Keratinocyte (primary cell): Measurements from ENCODE around the gene CDKN2D. TPM values are rescaled to one million over a fixed set of nuclear protein-coding genes. Genes with fewer than 3 reads are reported as not detected.

Experiments
- DNase-seq: peaks from one replicate; pipeline ENCODE4 v3.0.0-alpha.2; 2011; ENCODE audit warnings: low read depth, missing footprints, low spot score
- FAIRE-seq: peaks from 2 replicates; lab custom pipeline; 2011; peaks lifted over from hg19 to GRCh38; lab: Jason Lieb, UNC
- H2AFZ ChIP-seq: 2 replicates; pipeline ENCODE4 v1.6.0; 2012; ENCODE audit warnings: low read length, control low read depth, inconsistent platforms; ENCODE audit not compliant: control insufficient read depth
- H3K27ac ChIP-seq: 2 replicates; pipeline ENCODE4 v1.5.1; 2011; ENCODE audit warnings: low read length; ENCODE audit not compliant: control insufficient read depth, insufficient read depth
- H3K27me3 ChIP-seq: 3 replicates; pipeline ENCODE4 v1.6.0; 2011; ENCODE audit warnings: low read length; ENCODE audit not compliant: control insufficient read depth, insufficient read depth; ENCODE audit errors: extremely low read depth
- H3K36me3 ChIP-seq, 2 experiments: 2 replicates in 1 of 2; 3 replicates in 1 of 2; pipeline ENCODE4 v1.5.1; 2011; ENCODE audit warnings: low read length in 2 of 2, mild to moderate bottlenecking in 1 of 2; ENCODE audit not compliant: control insufficient read depth in 2 of 2, insufficient read depth in 2 of 2; ENCODE audit errors: extremely low read depth in 1 of 2
- H3K4me1 ChIP-seq: 3 replicates; pipeline ENCODE4 v1.5.1; 2011; ENCODE audit warnings: low read length; ENCODE audit not compliant: control insufficient read depth, insufficient read depth; ENCODE audit errors: extremely low read depth
- H3K4me2 ChIP-seq: 3 replicates; pipeline ENCODE4 v1.6.0; 2011; ENCODE audit warnings: low read depth, low read length; ENCODE audit not compliant: control insufficient read depth, insufficient read depth; ENCODE audit errors: extremely low read depth
- H3K4me3 ChIP-seq, 3 experiments: fragments of 200-600 bp in 1 of 3; sonication (generic) in 1 of 3; 2 replicates in 2 of 3; 3 replicates in 1 of 3; pipeline ENCODE4 v1.5.1; 2011 to 2016; ENCODE audit warnings: low read length in 3 of 3, mild to moderate bottlenecking in 3 of 3, control low read depth in 2 of 3, inconsistent platforms in 1 of 3, low read depth in 1 of 3, mixed read lengths in 1 of 3, mixed run types in 1 of 3, moderate library complexity in 1 of 3; ENCODE audit not compliant: control insufficient read depth in 2 of 3, insufficient read depth in 2 of 3; ENCODE audit errors: extremely low read depth in 1 of 3
- H3K79me2 ChIP-seq: 2 replicates; pipeline ENCODE4 v1.6.0; 2012; ENCODE audit warnings: low read length; ENCODE audit not compliant: control insufficient read depth, insufficient read depth
- H3K9ac ChIP-seq: 3 replicates; pipeline ENCODE4 v1.6.0; 2011; ENCODE audit warnings: low read length; ENCODE audit not compliant: control insufficient read depth, insufficient read depth; ENCODE audit errors: extremely low read depth
- H3K9me1 ChIP-seq: 3 replicates; pipeline ENCODE4 v1.6.0; 2011; ENCODE audit warnings: low read length; ENCODE audit not compliant: control insufficient read depth, insufficient read depth; ENCODE audit errors: extremely low read depth
- H3K9me3 ChIP-seq: 2 replicates; pipeline ENCODE4 v1.5.1; 2012; ENCODE audit warnings: low read depth, low read length; ENCODE audit not compliant: control insufficient read depth
- H4K20me1 ChIP-seq: 3 replicates; pipeline ENCODE4 v1.6.0; 2011; ENCODE audit warnings: low read length; ENCODE audit not compliant: control insufficient read depth, insufficient read depth; ENCODE audit errors: extremely low read depth
- CTCF ChIP-seq, 3 experiments: IDR thresholded peaks in 1 of 3; conservative IDR thresholded peaks in 1 of 3; optimal IDR thresholded peaks in 1 of 3; 2 replicates in 2 of 3; 3 replicates in 1 of 3; pipeline versions ENCODE3 to v1.5.1; 2011; ENCODE audit warnings: low read length in 3 of 3, mild to moderate bottlenecking in 3 of 3, moderate library complexity in 2 of 3, control low read depth in 1 of 3, inconsistent platforms in 1 of 3; ENCODE audit not compliant: insufficient read depth in 2 of 3; ENCODE audit errors: extremely low read depth in 1 of 3
- EZH2 ChIP-seq: IDR thresholded peaks from one replicate; pipeline ENCODE4 v1.6.1; 2012; ENCODE audit warnings: inconsistent platforms, mild to moderate bottlenecking, low read length, moderate library complexity
- dilution Hi-C: fragments of 300-500 bp; cut with MboI; formaldehyde crosslinking; loops from one replicate; pipeline ENCODE4 v1.7.0; 2020; ENCODE audit warnings: low sequenced_read_pairs; ENCODE audit not compliant: extremely low pct_ligation_motif_present
- polyA minus RNA-seq, 3 experiments: library from RNA; depleted of rRNA, polyadenylated mRNA; stranded (reverse); fragments of >200 nt; gene quantifications; 1 replicate in 1 of 3; 2 replicates in 1 of 3; 3 replicates in 1 of 3; pipeline ENCODE4 v1.2.3, GENCODE V29; 2011
- polyA plus RNA-seq, 5 experiments: library from polyadenylated mRNA; depleted of rRNA in 3 of 5; stranded (reverse) in 3 of 5; stranded (forward) in 1 of 5; unstranded in 1 of 5; fragments of >200 nt; gene quantifications; 1 replicate in 1 of 5; 2 replicates in 3 of 5; 3 replicates in 1 of 5; pipeline versions ENCODE4 v1.2.1 to v1.2.3, GENCODE V29; 2011 to 2012; ENCODE audit warnings: missing spikeins in 2 of 5, low read depth in 1 of 5, low replicate concordance in 1 of 5

Gene CDKN2D
- polyA plus RNA-seq (3.9 to 7.3 TPM (median 6.8 TPM) in 3 replicates), polyA minus RNA-seq (2.5 to 6.5 TPM (median 2.8 TPM) in 3 replicates)
- 1.9 TPM for polyA plus RNA-seq (2011; ENCODE audit: low read depth)
- polyA plus RNA-seq (2011; cell fraction: cytosol; rRNA removed): 4.1 and 8.0 TPM in 2 replicates
- 4.1 and 5.0 TPM in 2 replicates for polyA plus RNA-seq (2011; cell fraction: nucleus; rRNA removed)
- 4.8 and 13.1 TPM in 2 replicates for polyA plus RNA-seq (2012; ENCODE audit: low replicate concordance)
- 10.0 TPM for polyA minus RNA-seq (2011; cell fraction: cytosol; rRNA and poly(A)+ RNA removed)
- polyA minus RNA-seq (2011; cell fraction: nucleus; rRNA and poly(A)+ RNA removed): 0.93 and 0.95 TPM in 2 replicates

GRCh38 chr19:10568826-10569651, at the start of gene CDKN2D:
CDKN2D (minus strand) TSS chr19:10568979; CDS start chr19:10568653, 326 bp downstream.
- DNase-seq (peak; percentile 82), FAIRE-seq (peak; percentile 62)
- dilution Hi-C loops: no loop called here
- Histone ChIP-seq H2AFZ (peak within 1 kb of the TSS; percentile 52), H3K9me1 (no peaks in the 10 kb centered on the region), H3K9me3 (no peaks in the 10 kb centered on the region), H3K79me2 (peaks cover 13% of the 10 kb centered on the region), H3K36me3 (peaks cover 0 to 4% of the 10 kb centered on the region in 2 experiments), H3K27me3 (no peaks in the 10 kb centered on the region), H4K20me1 (no peaks in the 10 kb centered on the region), H3K27ac (peak within 1 kb of the TSS; percentile 75), H3K9ac (peak within 1 kb of the TSS; percentile 80), H3K4me3 (peak within 1 kb of the TSS; percentile 56 to 86 (median 74)), H3K4me2 (peak within 1 kb of the TSS; percentile 94), H3K4me1 (peaks cover 31% of the 10 kb centered on the region)
- TF ChIP-seq CTCF (optimal IDR thresholded peaks at IDR 0.05 in 1 of 3, IDR thresholded peaks at IDR 0.05 in 1 of 3, conservative IDR thresholded peaks at IDR 0.05 in 1 of 3; ENCODE audit: extremely low read depth in 1 of 3, insufficient read depth in 2 of 3, low read length in 3 of 3) (no peak), EZH2 (no peak)

- peak overlapping the region; percentile 89 for H3K27ac ChIP-seq
- peak overlapping the region; percentile 61 for H3K9ac ChIP-seq
- dilution Hi-C loops: no loop called here
- no peaks in the 10 kb centered on the region for H3K79me2 ChIP-seq
- peak overlapping the region in 2 of 3 experiments; percentile 8 to 51 for H3K4me3 ChIP-seq
- H3K27me3 ChIP-seq: no peaks in the 10 kb centered on the region
- H3K9me3 ChIP-seq: no peaks in the 10 kb centered on the region
- TF ChIP-seq EZH2 (no peak), CTCF (optimal IDR thresholded peaks at IDR 0.05 in 1 of 3, IDR thresholded peaks at IDR 0.05 in 1 of 3, conservative IDR thresholded peaks at IDR 0.05 in 1 of 3; ENCODE audit: extremely low read depth in 1 of 3, insufficient read depth in 2 of 3, low read length in 3 of 3) (no peak)
- DNase-seq: peak; percentile 69
- H3K36me3 ChIP-seq: no peaks in the 10 kb centered on the region
- no peaks in the 10 kb centered on the region for H4K20me1 ChIP-seq
- H2AFZ ChIP-seq: peak overlapping the region; percentile 59
- FAIRE-seq: peak; percentile 94
- no peaks in the 10 kb centered on the region for H3K9me1 ChIP-seq
- peaks cover 20% of the 10 kb centered on the region for H3K4me1 ChIP-seq
- peak overlapping the region; percentile 54 for H3K4me2 ChIP-seq
These were observed 48.8 kb upstream of the CDKN2D start for GRCh38 chr19:10617409-10618121.
